Psoas muscle (tissue), 8 donors: ENCODE results near the gene LILRB4. TPM values are rescaled to one million over a fixed set of nuclear protein-coding genes. Genes with fewer than 3 reads are reported as not detected.
"Not testable (repeated sequence)": the region's sequence is repeated elsewhere in the genome, so short reads cannot be mapped to it uniquely, and the experiment has no call there.

Source experiments
- ATAC-seq, 4 donors: fragments of 200-7000 bp; cut with Tn5 transposase; one replicate each; pipeline ENCODE4 v1.9.1; 2020; ENCODE audit warnings: moderate library complexity in 3 of 4, mild to moderate bottlenecking in 2 of 4
- DNase-seq, 2 donors: peaks; one replicate each; pipeline ENCODE4 v3.0.0-alpha.2; 2020
- H3K27ac ChIP-seq: fragments of 200-600 bp; one replicate; pipeline ENCODE4 v1.8.0; 2022
- H3K27me3 ChIP-seq, 3 donors: fragments of 200-600 bp in 1 of 3; one replicate each; pipeline versions ENCODE4 v1.6.1 to v1.8.0; 2013 to 2022; ENCODE audit warnings: low read length in 2 of 3, mild to moderate bottlenecking in 2 of 3, moderate library complexity in 1 of 3; ENCODE audit not compliant: insufficient read depth in 3 of 3
- H3K36me3 ChIP-seq, 2 donors: fragments of 200-600 bp in 1 of 2; one replicate each; pipeline versions ENCODE4 v1.6.1 to v1.8.0; 2013 to 2022; ENCODE audit warnings: low read depth in 1 of 2, mild to moderate bottlenecking in 1 of 2, moderate library complexity in 1 of 2; ENCODE audit not compliant: insufficient read depth in 1 of 2
- H3K4me1 ChIP-seq: fragments of 200-600 bp; one replicate; pipeline ENCODE4 v1.8.0; 2022
- H3K4me3 ChIP-seq: fragments of 200-600 bp; one replicate; pipeline ENCODE4 v1.8.0; 2022; ENCODE audit warnings: mild to moderate bottlenecking
- H3K9me3 ChIP-seq: fragments of 200-600 bp; one replicate; pipeline ENCODE4 v1.8.0; 2022
- CTCF ChIP-seq: fragments of 200-600 bp; IDR thresholded peaks from one replicate; pipeline ENCODE4 v1.8.0; 2022; ENCODE audit warnings: antibody characterized with exemption
- WGBS, 3 donors: extraction: QIAGEN DNeasy Blood & Tissue Kit; methylation state at CpG; one replicate each; pipeline versions ENCODE4 v1.1.6 to v1.1.7; 2013; 5-methylcytosine and 5-hydroxymethylcytosine counted together
- intact Hi-C, 2 donors: fragments of 100-400 bp; cut with DNase I; formaldehyde crosslinking; loops; one replicate each; pipeline versions ENCODE4 v1.11.0 to v1.14.2; 2022
- polyA plus RNA-seq, 3 donors: library from polyadenylated mRNA; stranded (reverse); fragments of 200-250 nt; gene quantifications; one replicate each; pipeline ENCODE4 v1.2.3, GENCODE V29; 2013
- total RNA-seq, 4 donors: library from RNA; stranded (reverse); fragmentation: NEBNext Ultra II Directional in 2 of 4; extraction: Animal tissue kit (Norgen Biotek cat#: 25700) in 2 of 4; gene quantifications; one replicate each; pipeline versions ENCODE4 v1.2.1 to v1.2.4, GENCODE V29; 2021 to 2023
- donor health status: healthy with polysubstance abuse.
- donor health status: DM: no; HTN: no; CAD: no; lungs with moderate emphysema.
- donor health status: Bipolar disorder and iron deficiency.
- donor health status: healthy.
- donor health status: DM: yes; HTN: yes; CAD: no.
- donor health status: DM: no; HTN: no; CAD: no.
- donor health status: DM: no; HTN: no; CAD: no.
- donor health status: DM: yes; HTN: yes; CAD: no.

LILRB4 gene
- total and polyA plus RNA-seq, 7 donors = 0.27 to 1.7 (median 0.56) TPM

- H3K27me3 ChIP-seq = peaks cover 0 to 4% (median 0%) of the 10 kb centered on the region in 3 donors
- TF ChIP-seq CTCF = no peak
- H3K27ac ChIP-seq = no peak overlapping the region
- no peaks in the 10 kb centered on the region for H3K36me3 ChIP-seq
- peaks cover 4% of the 10 kb centered on the region for H3K9me3 ChIP-seq
- ATAC-seq = no peak
- intact Hi-C loops = no loop called here
- DNase-seq = no peak
- H3K4me3 ChIP-seq = no peak overlapping the region
- 63 to 64% (median 64%) methylated on average over 4 of the region's 4 CpGs for WGBS, 3 donors
- no peaks in the 10 kb centered on the region for H3K4me1 ChIP-seq
Measured at GRCh38 chr19:54692298-54692615, 29.5 kb downstream of the LILRB4 start.

GRCh38 chr19:54694648-54695047 is 31.9 kb downstream of the LILRB4 start:
- intact Hi-C loops = no loop called here
- peaks cover 4% of the 10 kb centered on the region for H3K9me3 ChIP-seq
- H3K27ac ChIP-seq = no peak overlapping the region
- TF ChIP-seq CTCF = no peak
- DNase-seq (no peak), ATAC-seq (no peak)
- H3K4me1 ChIP-seq = no peaks in the 10 kb centered on the region
- no peaks in the 10 kb centered on the region for H3K27me3 ChIP-seq
- WGBS, 3 donors = 71 to 88% (median 78%) methylated on average over 5 of the region's 5 CpGs
- no peak overlapping the region for H3K4me3 ChIP-seq
- H3K36me3 ChIP-seq = no peaks in the 10 kb centered on the region

- no peaks in the 10 kb centered on the region for H3K4me1 ChIP-seq
- ATAC-seq (no peak), DNase-seq (no peak)
- WGBS, 3 donors = 65 to 69% (median 66%) methylated on average over 8 of the region's 8 CpGs
- no peak overlapping the region for H3K4me3 ChIP-seq
- peaks cover 4% of the 10 kb centered on the region for H3K9me3 ChIP-seq
- no peak overlapping the region for H3K27ac ChIP-seq
- H3K27me3 ChIP-seq = no peaks in the 10 kb centered on the region
- no peaks in the 10 kb centered on the region for H3K36me3 ChIP-seq
- intact Hi-C loops = no loop called here
- TF ChIP-seq CTCF = no peak
Measured at GRCh38 chr19:54696117-54696548, 33.3 kb downstream of the LILRB4 start.

GRCh38 chr19:54696766-54697165 is 34.0 kb downstream of the LILRB4 start:
- peaks cover 4% of the 10 kb centered on the region for H3K9me3 ChIP-seq
- ATAC-seq (no peak), DNase-seq (no peak)
- TF ChIP-seq CTCF = no peak
- no peaks in the 10 kb centered on the region for H3K27me3 ChIP-seq
- H3K36me3 ChIP-seq = no peaks in the 10 kb centered on the region
- 19 to 31% (median 23%) methylated on average over 2 of the region's 2 CpGs for WGBS, 3 donors
- intact Hi-C loops = no loop called here
- no peak overlapping the region for H3K4me3 ChIP-seq
- no peaks in the 10 kb centered on the region for H3K4me1 ChIP-seq
- no peak overlapping the region for H3K27ac ChIP-seq

- 81 to 84% (median 82%) methylated on average over 10 to 13 of the region's 13 CpGs for WGBS, 3 donors
- H3K9me3 ChIP-seq, intact Hi-C loops, H3K4me3 ChIP-seq, H3K4me1 ChIP-seq, ATAC-seq, H3K27me3 ChIP-seq, H3K27ac ChIP-seq, DNase-seq, H3K36me3 ChIP-seq: not testable (repeated sequence)
Measured at GRCh38 chr19:54697716-54698115, 34.9 kb downstream of the LILRB4 start.
